ENCODE measurements around the gene FAM131B.

The FAM131B gene

DNA sequence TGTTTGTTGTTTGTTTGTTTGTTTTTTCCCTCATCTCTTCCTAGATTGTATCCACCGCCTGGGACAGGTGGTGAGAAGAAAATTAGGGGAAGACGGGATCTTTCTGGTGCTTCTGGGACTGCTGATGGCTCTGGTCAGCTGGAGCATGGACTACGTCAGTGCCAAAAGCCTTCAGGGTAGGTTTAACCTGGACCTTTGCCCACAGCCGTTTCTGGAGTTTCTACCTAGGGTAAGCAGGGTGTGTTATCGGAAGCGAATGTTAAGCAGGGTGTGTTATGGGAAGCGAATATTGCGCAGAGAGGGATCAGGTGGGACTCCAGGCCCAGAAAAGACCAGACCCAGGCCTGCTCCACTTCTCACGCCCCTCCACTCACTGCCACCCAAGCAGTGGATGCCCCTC lies 41.9 kb downstream of the FAM131B start:
- TF ChIP-seq, protein P1, sequence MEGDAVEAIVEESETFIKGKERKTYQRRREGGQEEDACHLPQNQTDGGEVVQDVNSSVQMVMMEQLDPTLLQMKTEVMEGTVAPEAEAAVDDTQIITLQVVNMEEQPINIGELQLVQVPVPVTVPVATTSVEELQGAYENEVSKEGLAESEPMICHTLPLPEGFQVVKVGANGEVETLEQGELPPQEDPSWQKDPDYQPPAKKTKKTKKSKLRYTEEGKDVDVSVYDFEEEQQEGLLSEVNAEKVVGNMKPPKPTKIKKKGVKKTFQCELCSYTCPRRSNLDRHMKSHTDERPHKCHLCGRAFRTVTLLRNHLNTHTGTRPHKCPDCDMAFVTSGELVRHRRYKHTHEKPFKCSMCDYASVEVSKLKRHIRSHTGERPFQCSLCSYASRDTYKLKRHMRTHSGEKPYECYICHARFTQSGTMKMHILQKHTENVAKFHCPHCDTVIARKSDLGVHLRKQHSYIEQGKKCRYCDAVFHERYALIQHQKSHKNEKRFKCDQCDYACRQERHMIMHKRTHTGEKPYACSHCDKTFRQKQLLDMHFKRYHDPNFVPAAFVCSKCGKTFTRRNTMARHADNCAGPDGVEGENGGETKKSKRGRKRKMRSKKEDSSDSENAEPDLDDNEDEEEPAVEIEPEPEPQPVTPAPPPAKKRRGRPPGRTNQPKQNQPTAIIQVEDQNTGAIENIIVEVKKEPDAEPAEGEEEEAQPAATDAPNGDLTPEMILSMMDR (IDR thresholded peaks at IDR 0.05; ENCODE audit: borderline replicate concordance, control extremely low read depth, extremely low read depth, insufficient read depth, missing control alignments) = no peak
- no peak for DNase-seq (ENCODE audit: low spot score)
- in situ Hi-C loops (cut with MboI; ENCODE audit: low sequenced_read_pairs, unreplicated experiment) = no loop called here

GRCh38 chr7:143318661-143319060 lies 43.9 kb downstream of the FAM131B start:
- in situ Hi-C loops (cut with MboI; ENCODE audit: low sequenced_read_pairs, unreplicated experiment) = no loop called here
- TF ChIP-seq, protein P1 (IDR thresholded peaks at IDR 0.05; ENCODE audit: borderline replicate concordance, control extremely low read depth, extremely low read depth, insufficient read depth, missing control alignments) = no peak
- DNase-seq (ENCODE audit: low spot score) = no peak

DNA sequence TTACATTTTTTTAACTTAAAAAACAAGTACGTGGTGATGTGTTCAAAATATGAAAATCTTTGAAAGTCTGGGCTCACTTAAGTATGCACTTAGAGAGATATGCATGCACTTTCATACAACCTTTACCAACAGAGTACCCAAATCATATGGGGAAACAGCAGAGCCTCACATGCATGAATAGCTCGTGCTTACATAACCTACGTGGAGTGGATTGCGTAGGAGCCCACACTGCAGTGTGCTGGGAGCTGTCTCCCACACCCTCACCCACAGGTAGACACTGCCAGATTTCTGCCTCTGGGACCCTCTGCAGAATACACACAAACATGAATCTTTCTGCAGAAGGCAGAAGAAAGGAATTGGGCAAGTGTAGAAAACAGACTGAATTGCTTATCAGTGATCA lies 46.0 kb downstream of the FAM131B start:
- DNase-seq (ENCODE audit: low spot score) = no peak
- TF ChIP-seq, protein P1 (IDR thresholded peaks at IDR 0.05; ENCODE audit: borderline replicate concordance, control extremely low read depth, extremely low read depth, insufficient read depth, missing control alignments) = no peak
- in situ Hi-C loops (cut with MboI; ENCODE audit: low sequenced_read_pairs, unreplicated experiment) = no loop called here

- in situ Hi-C loops (cut with MboI; ENCODE audit: low sequenced_read_pairs, unreplicated experiment) = no loop called here
- no peak for DNase-seq (ENCODE audit: low spot score)
- TF ChIP-seq, protein P1 (IDR thresholded peaks at IDR 0.05; ENCODE audit: borderline replicate concordance, control extremely low read depth, extremely low read depth, insufficient read depth, missing control alignments) = no peak
These were observed 46.7 kb downstream of the FAM131B start, which contains the start of gene CLCN1 for GRCh38 chr7:143315776-143316175. Gene CLCN1, plus strand, starts transcription at chr7:143316111. Its CDS starts 102 bp downstream, at chr7:143316213.

DNA sequence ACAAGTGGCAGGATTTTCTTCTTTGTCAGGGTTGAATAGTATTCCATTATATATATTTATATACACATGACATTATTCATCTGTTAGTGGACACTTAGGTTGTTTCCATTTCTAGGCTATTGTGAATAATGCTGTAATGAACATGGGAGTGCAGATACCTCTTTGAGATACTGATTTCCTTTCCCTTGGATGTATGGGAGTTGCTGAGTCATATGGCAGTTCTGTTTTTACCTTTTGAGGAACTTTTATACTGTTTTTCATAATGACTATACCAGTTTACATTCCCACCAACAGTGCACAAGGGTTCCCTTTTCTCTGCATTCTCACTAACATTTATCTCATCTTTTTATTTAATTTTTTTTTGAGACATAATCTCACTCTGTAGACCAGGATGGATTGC lies 48.4 kb downstream of the FAM131B start:
- in situ Hi-C loops (cut with MboI; ENCODE audit: low sequenced_read_pairs, unreplicated experiment) = no loop called here
- TF ChIP-seq, protein P1 (IDR thresholded peaks at IDR 0.05; ENCODE audit: borderline replicate concordance, control extremely low read depth, extremely low read depth, insufficient read depth, missing control alignments) = no peak
- DNase-seq (ENCODE audit: low spot score) = no peak

DNA sequence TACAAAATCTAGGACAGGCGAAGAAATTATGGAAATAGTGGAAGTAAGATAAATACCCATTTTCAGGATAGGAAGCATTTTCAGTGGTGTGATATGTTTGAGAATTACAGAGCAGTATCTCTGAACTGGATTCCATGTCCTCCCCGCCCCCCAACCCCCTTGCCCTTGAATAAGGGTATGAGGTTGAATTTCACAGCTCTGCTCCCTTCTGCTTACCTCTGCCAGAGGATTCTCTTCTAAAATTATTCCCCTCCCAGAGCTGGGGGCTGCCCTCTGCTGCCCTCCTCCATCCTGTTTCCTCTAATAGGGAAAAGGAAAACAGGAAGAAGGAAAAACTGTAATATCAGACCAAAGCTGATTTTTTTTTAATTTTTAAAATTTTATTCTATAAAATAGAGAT lies 53.9 kb downstream of the FAM131B start:
- in situ Hi-C loops (cut with MboI; ENCODE audit: low sequenced_read_pairs, unreplicated experiment) = no loop called here
- TF ChIP-seq, protein P1 (IDR thresholded peaks at IDR 0.05; ENCODE audit: borderline replicate concordance, control extremely low read depth, extremely low read depth, insufficient read depth, missing control alignments) = no peak

More for the DNA sequence above, 53.9 kb downstream of the FAM131B start:
- no peak for DNase-seq (ENCODE audit: low spot score)
